Measurements from ENCODE around the gene PPAT.

PPAT gene

DNA sequence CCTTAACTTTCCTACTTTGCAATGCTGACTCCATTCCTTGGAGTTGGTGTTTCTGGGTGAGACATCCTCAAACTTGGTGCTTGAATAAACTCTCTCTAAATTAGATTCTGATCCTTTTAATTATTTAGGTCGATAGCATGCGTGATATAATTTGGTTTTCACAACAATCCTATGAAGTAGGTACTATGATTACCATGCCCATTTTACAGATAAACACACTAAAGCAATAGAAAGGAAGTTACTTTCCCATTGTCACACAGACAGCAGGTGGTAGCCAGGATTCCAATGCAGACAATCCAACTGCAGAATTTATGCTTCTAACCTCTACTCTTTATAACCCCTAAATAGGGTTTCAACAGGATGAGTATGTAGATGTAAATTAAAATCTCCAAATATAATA is 26.4 kb downstream of the PPAT start:
- no peak overlapping the region for H3K9ac ChIP-seq (ENCODE audit: low read length)
- H2AFZ ChIP-seq (ENCODE audit: low read depth, low read length, severe bottlenecking), result no peak overlapping the region
- no peaks in the 10 kb centered on the region for H3K36me3 ChIP-seq (ENCODE audit: low read length)
- peaks cover 51% of the 10 kb centered on the region for H3K79me2 ChIP-seq (ENCODE audit: insufficient read depth, low read length)
- H3K9me2 ChIP-seq (replicated peaks; ENCODE audit: insufficient read depth, low read length), result no peaks in the 10 kb centered on the region
- no peak overlapping the region for H3K4me3 ChIP-seq (ENCODE audit: insufficient read depth, low read length, poor library complexity, severe bottlenecking)
- no peak overlapping the region for H3K27ac ChIP-seq (ENCODE audit: low read depth, low read length)
- TF ChIP-seq, protein P1, sequence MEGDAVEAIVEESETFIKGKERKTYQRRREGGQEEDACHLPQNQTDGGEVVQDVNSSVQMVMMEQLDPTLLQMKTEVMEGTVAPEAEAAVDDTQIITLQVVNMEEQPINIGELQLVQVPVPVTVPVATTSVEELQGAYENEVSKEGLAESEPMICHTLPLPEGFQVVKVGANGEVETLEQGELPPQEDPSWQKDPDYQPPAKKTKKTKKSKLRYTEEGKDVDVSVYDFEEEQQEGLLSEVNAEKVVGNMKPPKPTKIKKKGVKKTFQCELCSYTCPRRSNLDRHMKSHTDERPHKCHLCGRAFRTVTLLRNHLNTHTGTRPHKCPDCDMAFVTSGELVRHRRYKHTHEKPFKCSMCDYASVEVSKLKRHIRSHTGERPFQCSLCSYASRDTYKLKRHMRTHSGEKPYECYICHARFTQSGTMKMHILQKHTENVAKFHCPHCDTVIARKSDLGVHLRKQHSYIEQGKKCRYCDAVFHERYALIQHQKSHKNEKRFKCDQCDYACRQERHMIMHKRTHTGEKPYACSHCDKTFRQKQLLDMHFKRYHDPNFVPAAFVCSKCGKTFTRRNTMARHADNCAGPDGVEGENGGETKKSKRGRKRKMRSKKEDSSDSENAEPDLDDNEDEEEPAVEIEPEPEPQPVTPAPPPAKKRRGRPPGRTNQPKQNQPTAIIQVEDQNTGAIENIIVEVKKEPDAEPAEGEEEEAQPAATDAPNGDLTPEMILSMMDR (IDR thresholded peaks at IDR 0.05; ENCODE audit: insufficient read depth, low read length, poor library complexity, severe bottlenecking), result no peak
- no peak for TF ChIP-seq EZH2phosphoT487 (conservative IDR thresholded peaks at IDR 0.05; ENCODE audit: low read length)
- H3K4me2 ChIP-seq (ENCODE audit: low read depth, low read length, poor library complexity, severe bottlenecking), result no peak overlapping the region
- H4K20me1 ChIP-seq (ENCODE audit: low read depth, low read length), result no peaks in the 10 kb centered on the region
- H3F3A ChIP-seq (ENCODE audit: insufficient read depth), result no peaks in the 10 kb centered on the region
- H3K27me3 ChIP-seq (ENCODE audit: low read length), result no peaks in the 10 kb centered on the region
- no peaks in the 10 kb centered on the region for H3K9me3 ChIP-seq (ENCODE audit: insufficient read depth, low read length)

DNA sequence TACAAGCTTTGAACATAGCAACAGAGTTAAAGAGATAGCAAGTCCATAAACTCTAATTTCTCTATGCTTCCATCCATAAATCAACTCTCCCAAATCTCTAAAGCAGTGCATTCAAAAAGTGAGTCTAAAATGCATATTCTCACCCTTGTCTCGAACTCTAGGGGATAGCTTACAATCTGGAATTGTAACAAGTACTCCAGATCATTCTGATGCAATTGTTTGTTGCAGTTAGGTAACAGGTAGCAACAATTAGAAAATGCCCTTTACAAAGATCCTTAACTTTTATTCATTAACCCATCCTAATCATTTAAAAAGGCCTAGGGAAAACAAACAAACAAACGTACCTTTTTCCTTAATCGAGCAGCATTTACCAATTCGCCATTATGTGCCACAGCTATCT is 29.3 kb downstream of the PPAT start:
- peaks cover 25% of the 10 kb centered on the region for H3K79me2 ChIP-seq (ENCODE audit: insufficient read depth, low read length)
- no peaks in the 10 kb centered on the region for H3K27me3 ChIP-seq (ENCODE audit: low read length)
- H3F3A ChIP-seq (ENCODE audit: insufficient read depth), result no peaks in the 10 kb centered on the region
- no peak overlapping the region for H3K4me2 ChIP-seq (ENCODE audit: low read depth, low read length, poor library complexity, severe bottlenecking)
- H3K4me3 ChIP-seq (ENCODE audit: insufficient read depth, low read length, poor library complexity, severe bottlenecking), result no peak overlapping the region
- H3K9me2 ChIP-seq (replicated peaks; ENCODE audit: insufficient read depth, low read length), result no peaks in the 10 kb centered on the region
- H2AFZ ChIP-seq (ENCODE audit: low read depth, low read length, severe bottlenecking), result no peak overlapping the region
- no peaks in the 10 kb centered on the region for H3K9me3 ChIP-seq (ENCODE audit: insufficient read depth, low read length)
- no peak overlapping the region for H3K27ac ChIP-seq (ENCODE audit: low read depth, low read length)
- TF ChIP-seq, protein P1 (IDR thresholded peaks at IDR 0.05; ENCODE audit: insufficient read depth, low read length, poor library complexity, severe bottlenecking), result no peak
- no peak for TF ChIP-seq EZH2phosphoT487 (conservative IDR thresholded peaks at IDR 0.05; ENCODE audit: low read length)
- no peak overlapping the region for H3K9ac ChIP-seq (ENCODE audit: low read length)
- no peaks in the 10 kb centered on the region for H4K20me1 ChIP-seq (ENCODE audit: low read depth, low read length)
- 0 out of 2 replicates have a peak, but pooled peaks cover 7% of the 10 kb centered on the region for H3K36me3 ChIP-seq (ENCODE audit: low read length)

DNA sequence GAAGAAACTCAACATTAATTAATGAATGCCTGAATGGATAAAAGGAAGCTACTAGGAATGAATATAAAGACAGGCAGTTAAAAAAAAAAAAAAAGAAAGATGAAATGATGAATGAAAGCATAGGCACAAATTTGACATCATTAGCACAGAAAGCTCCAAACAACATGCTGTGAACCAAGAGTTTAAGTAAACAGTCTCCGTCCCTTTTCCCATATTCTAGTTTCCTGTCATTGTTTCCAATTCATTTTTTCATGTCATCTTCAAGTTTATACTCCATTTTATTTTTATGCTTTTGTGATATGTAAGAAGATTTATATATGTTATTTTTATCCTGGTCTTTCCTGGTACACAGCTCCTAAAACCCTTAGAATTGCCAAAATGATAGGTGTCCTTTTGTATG is 30.4 kb downstream of the PPAT start:
- Histone ChIP-seq H3K27me3 (ENCODE audit: low read length) (no peaks in the 10 kb centered on the region), H3K36me3 (ENCODE audit: low read length) (0 out of 2 replicates have a peak, but pooled peaks cover 7% of the 10 kb centered on the region), H3K27ac (ENCODE audit: low read depth, low read length) (no peak overlapping the region), H4K20me1 (ENCODE audit: low read depth, low read length) (no peaks in the 10 kb centered on the region), H3F3A (ENCODE audit: insufficient read depth) (no peaks in the 10 kb centered on the region), H3K4me2 (ENCODE audit: low read depth, low read length, poor library complexity, severe bottlenecking) (no peak overlapping the region), H3K79me2 (ENCODE audit: insufficient read depth, low read length) (peaks cover 14% of the 10 kb centered on the region), H2AFZ (ENCODE audit: low read depth, low read length, severe bottlenecking) (no peak overlapping the region), H3K9me2 (replicated peaks; ENCODE audit: insufficient read depth, low read length) (no peaks in the 10 kb centered on the region), H3K9ac (ENCODE audit: low read length) (no peak overlapping the region), H3K9me3 (ENCODE audit: insufficient read depth, low read length) (no peaks in the 10 kb centered on the region), H3K4me3 (ENCODE audit: insufficient read depth, low read length, poor library complexity, severe bottlenecking) (no peak overlapping the region)
- TF ChIP-seq, protein P1 (IDR thresholded peaks at IDR 0.05; ENCODE audit: insufficient read depth, low read length, poor library complexity, severe bottlenecking), result no peak
- no peak for TF ChIP-seq EZH2phosphoT487 (conservative IDR thresholded peaks at IDR 0.05; ENCODE audit: low read length)
